ENCODE data around the gene POLR2H.
A peak's percentile ranks its signal among the peaks of the same experiment; 100 is the strongest.

DNA sequence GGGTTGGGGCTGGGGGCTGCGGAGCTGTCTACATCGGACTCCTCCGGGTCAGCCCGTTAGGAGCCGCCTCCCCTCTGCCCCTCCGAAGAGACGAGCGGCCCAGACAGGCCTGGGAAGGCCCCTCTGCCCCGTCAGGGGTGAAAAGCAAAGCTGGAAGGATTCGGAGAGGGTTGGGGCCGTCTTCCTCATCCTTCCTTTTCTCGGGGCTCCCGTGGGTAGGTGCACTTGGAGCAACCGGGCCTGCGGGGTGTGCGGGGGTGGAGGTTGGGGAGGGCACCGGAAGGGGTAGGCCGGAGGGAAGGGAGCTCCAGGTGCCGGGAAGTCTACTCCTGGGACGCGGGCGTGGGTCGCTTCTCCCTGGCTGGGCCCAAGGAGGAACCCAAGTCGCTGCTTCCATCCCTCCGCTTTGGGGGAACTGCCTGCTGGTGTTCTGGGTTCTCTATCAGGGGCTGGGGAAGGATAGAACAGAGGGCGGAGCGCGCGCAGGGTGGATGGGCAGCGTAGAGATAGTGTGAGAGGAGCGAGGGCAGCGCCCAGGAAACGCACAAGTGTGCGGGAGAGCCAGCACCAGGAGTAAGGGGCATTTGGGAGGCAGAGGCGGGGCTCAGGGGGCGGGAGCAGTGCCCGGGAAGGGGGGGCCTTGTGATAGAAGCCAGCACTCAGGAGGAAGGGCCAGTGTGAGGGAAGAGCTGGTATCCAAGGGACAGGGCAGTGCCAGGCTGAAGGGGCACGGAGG, 590 bp downstream of the POLR2H start:
- TF ChIP-seq, protein P1, sequence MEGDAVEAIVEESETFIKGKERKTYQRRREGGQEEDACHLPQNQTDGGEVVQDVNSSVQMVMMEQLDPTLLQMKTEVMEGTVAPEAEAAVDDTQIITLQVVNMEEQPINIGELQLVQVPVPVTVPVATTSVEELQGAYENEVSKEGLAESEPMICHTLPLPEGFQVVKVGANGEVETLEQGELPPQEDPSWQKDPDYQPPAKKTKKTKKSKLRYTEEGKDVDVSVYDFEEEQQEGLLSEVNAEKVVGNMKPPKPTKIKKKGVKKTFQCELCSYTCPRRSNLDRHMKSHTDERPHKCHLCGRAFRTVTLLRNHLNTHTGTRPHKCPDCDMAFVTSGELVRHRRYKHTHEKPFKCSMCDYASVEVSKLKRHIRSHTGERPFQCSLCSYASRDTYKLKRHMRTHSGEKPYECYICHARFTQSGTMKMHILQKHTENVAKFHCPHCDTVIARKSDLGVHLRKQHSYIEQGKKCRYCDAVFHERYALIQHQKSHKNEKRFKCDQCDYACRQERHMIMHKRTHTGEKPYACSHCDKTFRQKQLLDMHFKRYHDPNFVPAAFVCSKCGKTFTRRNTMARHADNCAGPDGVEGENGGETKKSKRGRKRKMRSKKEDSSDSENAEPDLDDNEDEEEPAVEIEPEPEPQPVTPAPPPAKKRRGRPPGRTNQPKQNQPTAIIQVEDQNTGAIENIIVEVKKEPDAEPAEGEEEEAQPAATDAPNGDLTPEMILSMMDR (IDR thresholded peaks at IDR 0.05): no peak
- peak in 1 of 2 donors; percentile 45 for TF ChIP-seq POLR2A (IDR thresholded peaks at IDR 0.05)

Data from thyroid gland (tissue), 4 donors.